ENCODE data around the gene C12orf43.

The C12orf43 gene

GRCh38 chr12:121010860-121011259, 5.4 kb downstream of the C12orf43 start:
- no peaks in the 10 kb centered on the region for H3K9me3 ChIP-seq (ENCODE audit: insufficient read depth, low read depth, low read length)
- H3K27ac ChIP-seq (ENCODE audit: low read depth, low read length): no peak overlapping the region
- H3K79me2 ChIP-seq (ENCODE audit: control insufficient read depth, insufficient read depth, low read length, poor library complexity): peaks cover 2% of the 10 kb centered on the region
- H3K79me1 ChIP-seq (ENCODE audit: low read length): no peaks in the 10 kb centered on the region
- DNase-seq: no peak
- H4K91ac ChIP-seq (ENCODE audit: low read depth, low read length): no peak overlapping the region
- no peak overlapping the region for H2BK120ac ChIP-seq (ENCODE audit: insufficient read depth, low read length, poor library complexity)
- no peak overlapping the region for H3K18ac ChIP-seq (ENCODE audit: low read length)
- H2BK5ac ChIP-seq (ENCODE audit: low read depth, low read length, poor library complexity): no peak overlapping the region
- no peak overlapping the region for H4K8ac ChIP-seq (ENCODE audit: low read depth, low read length)
- no peak overlapping the region for H4K12ac ChIP-seq (ENCODE audit: low read depth, low read length)
- H3K9ac ChIP-seq (ENCODE audit: low read length): no peak overlapping the region
- H3K4me3 ChIP-seq (ENCODE audit: low read depth, low read length): no peak overlapping the region
- no peak overlapping the region for H3K4me2 ChIP-seq (ENCODE audit: low read length)
- no peak overlapping the region for H2AFZ ChIP-seq (ENCODE audit: insufficient read depth, low read length, poor library complexity)
- no peaks in the 10 kb centered on the region for H3K4me1 ChIP-seq (ENCODE audit: control insufficient read depth in 1 of 2, insufficient read depth in 2 of 2, low read length in 2 of 2)
- peaks cover 11 to 32% of the 10 kb centered on the region in 2 experiments for H3K36me3 ChIP-seq (ENCODE audit: control insufficient read depth in 1 of 2, insufficient read depth in 2 of 2, low read length in 2 of 2)
- H3K27me3 ChIP-seq (ENCODE audit: insufficient read depth, low read length): no peaks in the 10 kb centered on the region
- no peak overlapping the region for H3K14ac ChIP-seq (ENCODE audit: low read length)
- no peak overlapping the region for H3K4ac ChIP-seq (ENCODE audit: low read depth, low read length)
- H2AK5ac ChIP-seq (ENCODE audit: low read length): no peak overlapping the region
- no CpG with 5 or more reads among the region's 8 CpGs for WGBS (ENCODE audit: extremely low coverage, insufficient coverage, insufficient read length)
- no peak overlapping the region for H2BK12ac ChIP-seq (ENCODE audit: low read length)
- no peak overlapping the region for H3K23ac ChIP-seq (ENCODE audit: low read length)

GRCh38 chr12:121009741-121010140, 6.5 kb downstream of the C12orf43 start:
- Histone ChIP-seq H2AFZ (ENCODE audit: insufficient read depth, low read length, poor library complexity) (no peak overlapping the region), H3K27me3 (ENCODE audit: insufficient read depth, low read length) (no peaks in the 10 kb centered on the region)
- no CpG with 5 or more reads among the region's 10 CpGs for WGBS (ENCODE audit: extremely low coverage, insufficient coverage, insufficient read length)

GRCh38 chr12:121008347-121009098, 7.8 kb downstream of the C12orf43 start:
- Histone ChIP-seq H3K79me1 (ENCODE audit: low read length) (no peaks in the 10 kb centered on the region), H3K23ac (ENCODE audit: low read length) (no peak overlapping the region), H4K91ac (ENCODE audit: low read depth, low read length) (no peak overlapping the region), H2BK120ac (ENCODE audit: insufficient read depth, low read length, poor library complexity) (no peak overlapping the region), H2BK12ac (ENCODE audit: low read length) (no peak overlapping the region), H3K4ac (ENCODE audit: low read depth, low read length) (no peak overlapping the region), H3K4me2 (ENCODE audit: low read length) (no peak overlapping the region), H3K9me3 (ENCODE audit: insufficient read depth, low read depth, low read length) (no peaks in the 10 kb centered on the region), H3K79me2 (ENCODE audit: control insufficient read depth, insufficient read depth, low read length, poor library complexity) (no peaks in the 10 kb centered on the region), H3K4me3 (ENCODE audit: low read depth, low read length) (no peak overlapping the region), H3K18ac (ENCODE audit: low read length) (no peak overlapping the region), H4K8ac (ENCODE audit: low read depth, low read length) (no peak overlapping the region), H4K12ac (ENCODE audit: low read depth, low read length) (no peak overlapping the region), H3K14ac (ENCODE audit: low read length) (no peak overlapping the region), H2BK5ac (ENCODE audit: low read depth, low read length, poor library complexity) (no peak overlapping the region), H3K9ac (ENCODE audit: low read length) (no peak overlapping the region), H3K27ac (ENCODE audit: low read depth, low read length) (no peak overlapping the region), H3K36me3 (ENCODE audit: control insufficient read depth in 1 of 2, insufficient read depth in 2 of 2, low read length in 2 of 2) (peaks cover 24 to 50% of the 10 kb centered on the region in 2 experiments), H2AFZ (ENCODE audit: insufficient read depth, low read length, poor library complexity) (no peak overlapping the region), H2AK5ac (ENCODE audit: low read length) (no peak overlapping the region), H3K27me3 (ENCODE audit: insufficient read depth, low read length) (no peaks in the 10 kb centered on the region), H3K4me1 (ENCODE audit: control insufficient read depth in 1 of 2, insufficient read depth in 2 of 2, low read length in 2 of 2) (no peaks in the 10 kb centered on the region)
- peak; percentile 9 to 51 for DNase-seq
- WGBS (ENCODE audit: extremely low coverage, insufficient coverage, insufficient read length): no CpG with 5 or more reads among the region's 8 CpGs

More at GRCh38 chr12:121009741-121010140, 6.5 kb downstream of the C12orf43 start:
- Histone ChIP-seq H3K27ac (ENCODE audit: low read depth, low read length) (no peak overlapping the region), H4K12ac (ENCODE audit: low read depth, low read length) (no peak overlapping the region), H3K4ac (ENCODE audit: low read depth, low read length) (no peak overlapping the region), H3K79me2 (ENCODE audit: control insufficient read depth, insufficient read depth, low read length, poor library complexity) (no peaks in the 10 kb centered on the region), H3K14ac (ENCODE audit: low read length) (no peak overlapping the region), H2BK120ac (ENCODE audit: insufficient read depth, low read length, poor library complexity) (no peak overlapping the region), H3K79me1 (ENCODE audit: low read length) (no peaks in the 10 kb centered on the region), H3K4me2 (ENCODE audit: low read length) (no peak overlapping the region), H4K8ac (ENCODE audit: low read depth, low read length) (no peak overlapping the region), H2AK5ac (ENCODE audit: low read length) (no peak overlapping the region), H2BK12ac (ENCODE audit: low read length) (no peak overlapping the region), H3K18ac (ENCODE audit: low read length) (no peak overlapping the region), H3K36me3 (ENCODE audit: control insufficient read depth in 1 of 2, insufficient read depth in 2 of 2, low read length in 2 of 2) (peaks cover 13 to 38% of the 10 kb centered on the region in 2 experiments), H3K9me3 (ENCODE audit: insufficient read depth, low read depth, low read length) (no peaks in the 10 kb centered on the region), H3K23ac (ENCODE audit: low read length) (no peak overlapping the region), H4K91ac (ENCODE audit: low read depth, low read length) (no peak overlapping the region), H3K4me3 (ENCODE audit: low read depth, low read length) (no peak overlapping the region), H3K4me1 (ENCODE audit: control insufficient read depth in 1 of 2, insufficient read depth in 2 of 2, low read length in 2 of 2) (no peaks in the 10 kb centered on the region), H3K9ac (ENCODE audit: low read length) (no peak overlapping the region), H2BK5ac (ENCODE audit: low read depth, low read length, poor library complexity) (no peak overlapping the region)
- DNase-seq: peak; percentile 26 to 80

- H2AFZ ChIP-seq (ENCODE audit: insufficient read depth, low read length, poor library complexity): no peak overlapping the region
- peak; percentile 23 to 56 for DNase-seq
- no peak overlapping the region for H3K27ac ChIP-seq (ENCODE audit: low read depth, low read length)
- H3K4me1 ChIP-seq (ENCODE audit: control insufficient read depth in 1 of 2, insufficient read depth in 2 of 2, low read length in 2 of 2): peaks cover under 1 to 6% of the 10 kb centered on the region in 2 experiments
- H3K79me2 ChIP-seq (ENCODE audit: control insufficient read depth, insufficient read depth, low read length, poor library complexity): no peaks in the 10 kb centered on the region
- no peak overlapping the region for H3K4me3 ChIP-seq (ENCODE audit: low read depth, low read length)
- H2BK120ac ChIP-seq (ENCODE audit: insufficient read depth, low read length, poor library complexity): no peak overlapping the region
- H3K36me3 ChIP-seq (ENCODE audit: control insufficient read depth in 1 of 2, insufficient read depth in 2 of 2, low read length in 2 of 2): peaks cover 25 to 36% of the 10 kb centered on the region in 2 experiments
- no peak overlapping the region for H2BK12ac ChIP-seq (ENCODE audit: low read length)
- no peak overlapping the region for H3K4ac ChIP-seq (ENCODE audit: low read depth, low read length)
- H3K14ac ChIP-seq (ENCODE audit: low read length): no peak overlapping the region
- H3K4me2 ChIP-seq (ENCODE audit: low read length): no peak overlapping the region
- no peaks in the 10 kb centered on the region for H3K79me1 ChIP-seq (ENCODE audit: low read length)
- H4K91ac ChIP-seq (ENCODE audit: low read depth, low read length): no peak overlapping the region
- no peak overlapping the region for H2AK5ac ChIP-seq (ENCODE audit: low read length)
- H3K9me3 ChIP-seq (ENCODE audit: insufficient read depth, low read depth, low read length): no peaks in the 10 kb centered on the region
- H3K18ac ChIP-seq (ENCODE audit: low read length): no peak overlapping the region
- H3K23ac ChIP-seq (ENCODE audit: low read length): no peak overlapping the region
- H3K27me3 ChIP-seq (ENCODE audit: insufficient read depth, low read length): no peaks in the 10 kb centered on the region
- no peak overlapping the region for H3K9ac ChIP-seq (ENCODE audit: low read length)
- WGBS (ENCODE audit: extremely low coverage, insufficient coverage, insufficient read length): no CpG with 5 or more reads among the region's 9 CpGs
- H4K12ac ChIP-seq (ENCODE audit: low read depth, low read length): no peak overlapping the region
- no peak overlapping the region for H4K8ac ChIP-seq (ENCODE audit: low read depth, low read length)
- no peak overlapping the region for H2BK5ac ChIP-seq (ENCODE audit: low read depth, low read length, poor library complexity)
These were observed 10.9 kb downstream of the C12orf43 start for GRCh38 chr12:121005346-121005815.

Measured in trophoblast cell (in vitro differentiated cells and primary cell).